KMS-11 (cell line): ENCODE results near the gene PM20D1.

Experiments used
- H2AFZ ChIP-seq: fragments of 200-600 bp; sonication (generic); 2 replicates; pipeline ENCODE4 v1.6.1; 2016; ENCODE audit warnings: antibody characterized with exemption, mixed run types, low read depth
- H3K27ac ChIP-seq: fragments of 200-600 bp; sonication (generic); 2 replicates; pipeline ENCODE4 v1.6.1; 2016; ENCODE audit warnings: mild to moderate bottlenecking, mixed run types
- H3K27me3 ChIP-seq: fragments of 200-600 bp; sonication (generic); 2 replicates; pipeline ENCODE4 v1.6.1; 2017; ENCODE audit warnings: mild to moderate bottlenecking, low read depth, mixed run types, moderate library complexity; ENCODE audit not compliant: insufficient read depth
- H3K36me3 ChIP-seq: fragments of 200-600 bp; sonication (generic); 2 replicates; pipeline ENCODE4 v1.6.1; 2017; ENCODE audit warnings: mild to moderate bottlenecking, mixed run types; ENCODE audit not compliant: insufficient read depth
- H3K4me1 ChIP-seq: fragments of 200-600 bp; sonication (generic); 2 replicates; pipeline ENCODE4 v1.6.1; 2016; ENCODE audit warnings: mild to moderate bottlenecking, low read depth, mixed run types; ENCODE audit not compliant: poor library complexity, severe bottlenecking
- H3K4me2 ChIP-seq: fragments of 200-600 bp; sonication (generic); 2 replicates; pipeline ENCODE4 v1.7.0; 2016; ENCODE audit warnings: mild to moderate bottlenecking, mixed run types
- H3K4me3 ChIP-seq: fragments of 200-600 bp; sonication (generic); IDR thresholded peaks from 2 replicates; pipeline ENCODE4 v1.6.1; 2017; ENCODE audit warnings: low read depth, low read length, mixed read lengths; ENCODE audit not compliant: insufficient read depth
- H3K79me2 ChIP-seq: fragments of 200-600 bp; sonication (generic); 2 replicates; pipeline ENCODE4 v1.6.1; 2016; ENCODE audit warnings: low read depth, mixed run types; ENCODE audit not compliant: insufficient read depth
- H3K9ac ChIP-seq: fragments of 200-600 bp; sonication (generic); 2 replicates; pipeline ENCODE4 v1.6.1; 2016; ENCODE audit warnings: mild to moderate bottlenecking, mixed run types
- H4K20me1 ChIP-seq: fragments of 200-600 bp; sonication (generic); 2 replicates; pipeline ENCODE4 v1.6.1; 2016; ENCODE audit warnings: mild to moderate bottlenecking, mixed run types; ENCODE audit not compliant: insufficient read depth
- CTCF ChIP-seq: fragments of 200-600 bp; sonication (generic); conservative IDR thresholded peaks from 2 replicates; pipeline ENCODE4 v1.6.1; 2017; ENCODE audit warnings: low read depth, mild to moderate bottlenecking, antibody characterized with exemption, low read length, moderate library complexity, mixed read lengths

The PM20D1 gene

DNA sequence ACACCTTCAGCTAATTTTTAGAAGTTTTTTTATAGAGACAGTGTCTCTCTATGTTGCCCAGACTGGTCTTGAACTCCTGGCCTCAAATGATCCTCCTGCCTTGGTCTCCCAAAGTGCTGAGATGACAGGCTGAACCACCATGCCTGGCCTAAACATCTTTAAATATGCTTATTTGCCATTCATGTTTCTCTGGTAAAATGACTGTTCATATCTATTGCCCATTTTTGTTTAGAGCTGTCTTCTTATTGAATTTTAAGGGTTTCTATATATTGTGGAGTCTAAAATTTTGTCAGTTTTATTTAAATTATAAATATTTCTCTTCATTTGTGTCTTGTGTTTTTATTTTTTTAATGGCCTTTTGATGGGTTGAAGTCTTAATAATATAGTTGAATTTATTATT, 3.0 kb upstream of the PM20D1 start:
- no peak overlapping the region for H3K4me2 ChIP-seq
- no peak overlapping the region for H2AFZ ChIP-seq
- H3K79me2 ChIP-seq = no peaks in the 10 kb centered on the region
- no peaks in the 10 kb centered on the region for H3K4me1 ChIP-seq
- no peak for TF ChIP-seq CTCF
- H3K36me3 ChIP-seq = no peaks in the 10 kb centered on the region
- H3K4me3 ChIP-seq = no peak overlapping the region
- no peaks in the 10 kb centered on the region for H3K27me3 ChIP-seq
- no peak overlapping the region for H3K27ac ChIP-seq
- H4K20me1 ChIP-seq = no peaks in the 10 kb centered on the region
- H3K9ac ChIP-seq = no peak overlapping the region

DNA sequence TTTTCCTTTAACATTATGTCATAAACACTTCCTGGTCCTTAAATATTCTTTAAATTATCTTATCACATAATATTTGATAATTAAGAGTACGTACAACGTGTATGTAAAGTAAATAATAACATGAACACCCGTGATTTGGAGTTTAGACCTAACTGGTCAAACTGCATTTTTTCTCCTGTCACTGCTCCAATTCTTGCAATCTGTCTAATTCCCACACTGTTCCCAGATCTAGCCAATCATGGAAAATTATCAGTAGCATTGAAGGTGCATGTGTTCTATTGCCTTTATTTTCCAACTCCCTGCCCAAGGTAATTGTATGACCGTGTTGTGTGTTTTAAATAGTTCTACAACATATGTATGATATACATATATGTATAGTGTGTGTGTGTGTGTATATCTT, 2.1 kb upstream of the PM20D1 start:
- no peaks in the 10 kb centered on the region for H3K36me3 ChIP-seq
- no peak overlapping the region for H3K27ac ChIP-seq
- no peaks in the 10 kb centered on the region for H4K20me1 ChIP-seq
- no peaks in the 10 kb centered on the region for H3K79me2 ChIP-seq
- no peak overlapping the region for H3K4me2 ChIP-seq
- H3K4me3 ChIP-seq = no peak overlapping the region
- H3K27me3 ChIP-seq = no peaks in the 10 kb centered on the region
- no peak overlapping the region for H2AFZ ChIP-seq
- no peaks in the 10 kb centered on the region for H3K4me1 ChIP-seq
- no peak for TF ChIP-seq CTCF
- no peak overlapping the region for H3K9ac ChIP-seq

GRCh38 chr1:205843036-205843859, 6.7 kb downstream of the PM20D1 start:
- Histone ChIP-seq H3K27me3 (no peaks in the 10 kb centered on the region; the same call in 1 of the 2 replicates), H2AFZ (no peak overlapping the region), H3K4me2 (no peak overlapping the region), H3K4me3 (no peak overlapping the region), H3K4me1 (no peaks in the 10 kb centered on the region), H3K36me3 (no peaks in the 10 kb centered on the region), H3K27ac (no peak overlapping the region), H3K79me2 (no peaks in the 10 kb centered on the region), H4K20me1 (no peaks in the 10 kb centered on the region), H3K9ac (no peak overlapping the region)
- TF ChIP-seq CTCF = no peak

DNA sequence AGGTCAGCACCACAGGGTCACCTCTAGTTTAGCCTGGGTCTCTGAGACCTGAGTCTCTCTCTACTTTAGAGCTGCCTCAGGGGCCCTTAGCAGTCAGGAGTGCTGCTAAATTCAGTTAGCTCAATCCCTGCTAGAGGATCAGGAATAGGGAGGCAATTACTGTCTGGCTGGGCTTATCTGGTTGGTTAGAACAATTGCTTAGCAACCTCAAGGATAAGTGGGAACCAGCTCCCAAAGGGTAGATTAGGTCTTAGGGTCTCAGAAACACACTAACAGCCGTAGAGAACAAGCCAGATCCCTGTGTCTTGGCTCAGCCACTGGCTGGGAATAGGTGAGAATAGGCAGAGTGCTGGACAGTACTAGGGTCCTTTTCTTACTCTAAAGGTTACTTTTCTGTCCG, 7.7 kb downstream of the PM20D1 start:
- TF ChIP-seq CTCF = no peak
- Histone ChIP-seq H3K4me3 (no peak overlapping the region), H3K79me2 (no peaks in the 10 kb centered on the region), H3K27ac (no peak overlapping the region), H3K4me2 (no peak overlapping the region), H4K20me1 (no peaks in the 10 kb centered on the region), H3K4me1 (no peaks in the 10 kb centered on the region), H3K36me3 (no peaks in the 10 kb centered on the region), H2AFZ (no peak overlapping the region), H3K27me3 (no peaks in the 10 kb centered on the region; the same call in 1 of the 2 replicates), H3K9ac (no peak overlapping the region)
